Pons (tissue), 1 donor: ENCODE results near the gene SCPEP1.

Source experiments
- DNase-seq: peaks from one replicate; pipeline ENCODE4 v3.0.0-alpha.2; 2016; ENCODE audit warnings: low spot score

Gene SCPEP1

DNA sequence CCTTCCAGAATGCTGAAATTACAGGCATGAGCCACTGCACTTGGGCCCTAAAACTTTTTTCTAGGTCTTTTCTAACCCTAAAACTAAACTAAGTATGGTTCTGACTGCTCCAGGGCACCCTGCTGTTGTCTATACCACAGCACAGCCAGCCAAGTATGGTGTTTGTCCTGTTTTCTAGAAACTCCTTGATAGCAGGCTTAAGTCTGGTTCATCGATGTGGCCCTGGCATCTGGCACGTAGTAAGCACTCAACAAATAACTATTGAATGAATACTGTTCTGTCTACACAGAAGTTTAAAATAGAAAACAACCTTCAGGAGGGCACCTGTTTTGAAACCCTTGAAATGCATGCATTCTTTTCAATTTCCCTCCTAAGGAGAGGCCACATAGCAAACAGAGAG lies 62.6 kb downstream of the SCPEP1 start:
- DNase-seq = no peak

DNA sequence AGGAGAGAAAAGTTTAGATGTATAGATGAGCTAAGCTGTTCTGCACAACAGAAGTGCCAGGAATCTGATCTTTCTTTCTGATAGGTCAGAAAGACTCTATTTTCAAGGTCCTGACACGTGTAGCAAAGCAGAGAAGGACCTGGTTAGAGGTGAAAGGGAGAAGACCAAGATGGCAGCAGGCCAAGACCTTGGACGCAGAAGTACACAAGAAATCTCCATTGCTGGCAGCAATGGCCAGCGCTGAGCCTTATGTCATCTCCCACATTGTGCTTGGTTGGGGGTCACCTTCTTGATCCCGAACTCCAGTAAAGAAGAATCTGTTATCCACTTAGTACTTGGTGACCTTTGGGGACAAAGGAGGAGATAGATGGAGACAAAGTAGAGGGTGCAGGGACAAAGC lies 65.3 kb downstream of the SCPEP1 start:
- DNase-seq = no peak

DNA sequence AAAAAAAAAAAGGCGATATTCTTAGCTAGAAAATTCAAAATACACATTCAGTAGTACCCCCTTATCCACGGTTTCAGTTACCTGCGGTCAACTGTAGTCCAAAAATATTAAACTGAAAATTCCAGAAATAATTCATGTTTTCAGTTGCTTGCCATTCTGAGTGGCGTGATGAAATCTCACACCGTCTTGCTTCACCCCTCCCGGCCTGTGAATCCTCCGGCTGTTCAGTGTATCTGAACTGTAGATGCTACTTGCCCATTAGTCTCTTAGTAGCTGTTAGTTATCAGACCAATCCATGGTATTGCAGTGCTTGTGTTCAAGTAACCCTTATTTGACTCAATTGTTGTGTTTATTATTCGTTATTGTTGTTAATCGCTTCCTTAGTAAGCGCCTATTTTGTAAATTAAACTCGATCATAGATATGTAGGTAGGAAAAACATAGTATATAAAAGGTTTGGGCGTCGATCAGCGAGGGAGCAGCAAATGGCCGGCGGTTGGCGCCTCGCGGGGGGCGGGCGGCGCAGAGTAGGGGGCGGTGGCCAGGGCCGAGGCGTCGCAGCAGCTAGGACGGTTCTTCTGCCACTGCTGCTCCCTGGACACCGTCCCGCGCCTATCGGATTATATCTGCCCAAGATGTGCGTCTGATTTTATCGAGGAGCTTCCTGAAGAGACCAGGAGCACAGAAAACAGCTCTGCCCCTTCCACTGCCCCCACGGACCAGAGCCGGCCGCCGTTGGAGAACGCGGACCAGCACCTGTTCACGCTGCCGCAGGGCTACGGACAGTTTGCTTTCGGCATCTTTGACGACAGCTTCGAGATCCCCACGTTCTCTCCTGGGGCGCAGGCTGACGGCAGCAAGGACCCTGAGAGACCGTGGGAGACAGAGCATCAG lies 67.3 kb downstream of the SCPEP1 start:
- no peak for DNase-seq

DNA sequence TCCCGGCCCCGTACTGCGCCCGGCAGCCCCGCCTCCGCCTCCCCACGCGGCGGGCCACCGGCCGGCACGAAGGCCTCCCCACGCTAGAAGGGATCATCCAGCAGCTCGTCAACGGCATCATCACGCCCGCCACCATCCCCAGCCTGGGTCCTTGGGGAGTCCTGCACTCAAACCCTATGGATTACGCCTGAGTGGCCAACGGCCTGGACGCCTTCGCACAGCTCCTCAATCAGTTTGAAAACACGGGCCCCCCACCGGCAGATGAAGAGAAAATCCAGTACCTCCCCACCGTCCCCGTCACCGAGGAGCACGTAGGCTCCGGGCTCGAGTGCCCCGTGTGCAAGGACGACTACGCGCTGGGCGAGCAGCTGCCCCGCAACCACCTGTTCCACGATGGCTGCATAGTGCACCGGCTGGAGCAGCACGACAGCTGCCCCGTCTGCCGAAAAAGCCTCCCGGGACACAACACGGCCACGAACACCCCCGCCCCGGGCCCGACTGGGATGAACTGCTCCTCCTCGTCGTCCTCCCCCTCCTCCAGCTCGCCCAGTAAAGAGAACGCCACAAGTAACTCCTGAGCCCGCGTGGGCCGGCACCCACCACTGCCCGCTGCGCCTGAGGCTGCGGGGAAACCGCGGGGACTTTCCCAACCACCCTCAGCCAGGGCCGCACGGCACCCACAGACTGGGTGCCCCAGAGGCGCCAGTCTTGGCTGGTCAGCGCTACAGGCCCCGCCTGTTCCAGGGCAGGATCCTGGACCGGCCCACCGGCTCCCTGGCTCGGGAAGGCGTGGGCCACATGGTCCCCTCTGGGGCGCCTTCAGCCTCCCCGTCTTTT lies 68.2 kb downstream of the SCPEP1 start:
- DNase-seq = no peak

DNA sequence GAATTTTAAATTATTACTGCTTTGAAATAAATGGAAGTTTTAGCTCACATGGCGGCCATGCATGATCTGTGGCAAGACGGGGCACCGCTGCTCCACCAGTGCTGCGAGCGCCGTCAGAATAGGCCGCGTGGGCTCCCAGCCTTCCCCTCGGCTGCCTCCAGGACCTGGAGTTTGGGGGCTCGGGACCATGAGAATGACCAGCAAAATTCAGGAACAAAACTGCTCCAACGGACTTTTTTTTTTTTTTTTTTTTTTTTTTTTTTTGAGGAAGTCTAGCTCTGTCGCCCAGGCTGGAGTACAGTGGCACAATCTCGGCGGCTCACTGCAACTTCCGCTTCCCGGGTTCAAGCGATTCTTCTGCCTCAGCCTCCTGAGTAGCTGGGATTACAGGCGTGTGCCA lies 68.8 kb downstream of the SCPEP1 start:
- DNase-seq = no peak

DNA sequence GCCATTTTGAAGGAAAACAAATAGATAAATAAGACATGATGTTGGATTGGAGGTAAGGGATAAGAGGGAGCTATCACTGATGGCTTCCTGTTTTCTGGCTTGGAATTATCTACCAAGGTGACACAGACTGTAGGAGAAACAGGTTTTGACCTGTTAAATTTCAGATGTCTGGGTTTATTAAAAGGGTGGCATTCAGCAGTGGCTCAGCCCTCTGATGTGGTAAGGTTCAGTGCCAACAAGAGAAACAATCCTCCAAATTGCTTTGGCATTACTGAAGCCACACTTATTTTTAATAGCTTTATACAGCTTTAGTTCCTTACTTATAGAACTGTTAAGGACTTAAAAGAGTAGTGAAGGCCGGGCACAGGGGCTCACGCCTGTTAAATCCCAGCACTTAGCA lies 70.2 kb downstream of the SCPEP1 start:
- no peak for DNase-seq

DNA sequence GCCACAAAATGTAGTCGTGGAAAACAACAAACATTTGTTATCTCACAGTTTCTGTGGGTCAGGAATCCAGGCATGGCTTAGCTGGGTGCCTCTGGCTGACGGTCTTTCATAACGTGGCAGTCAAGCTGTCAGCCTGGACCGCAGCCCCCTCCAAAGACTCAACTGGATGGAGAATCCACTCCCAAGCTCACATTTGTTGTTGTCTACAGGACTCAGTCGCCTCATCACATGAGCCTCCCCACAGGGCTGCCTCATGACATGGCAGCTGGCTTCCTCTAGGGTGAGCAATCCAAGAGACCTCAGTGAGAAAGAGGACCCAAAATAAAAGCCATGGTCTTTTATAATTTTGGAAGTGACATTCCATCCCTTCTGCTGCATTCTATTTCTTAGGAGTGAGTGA lies 72.4 kb downstream of the SCPEP1 start:
- DNase-seq = no peak

DNA sequence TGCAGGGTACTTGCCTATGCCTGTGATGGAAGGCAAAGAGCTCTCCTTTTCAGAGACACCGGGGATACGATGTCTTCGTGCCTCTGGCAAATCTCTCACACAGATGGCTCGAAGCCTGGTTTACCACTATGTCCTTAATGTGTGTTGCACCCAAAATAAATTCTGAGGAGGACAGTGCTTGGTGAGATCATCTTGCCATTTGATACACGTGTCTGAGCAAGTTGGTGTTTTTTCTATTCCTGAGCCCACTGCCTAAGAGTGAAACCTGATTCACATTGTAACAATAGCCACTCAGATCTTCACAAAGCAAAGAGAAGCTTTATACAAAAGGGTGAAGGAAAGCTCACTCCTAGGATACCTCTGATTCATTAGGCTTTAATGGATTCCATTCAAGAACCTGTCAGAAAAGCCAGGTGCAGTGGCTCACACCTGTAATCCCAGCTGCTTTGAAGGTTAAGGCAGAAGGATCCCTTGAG lies 74.0 kb downstream of the SCPEP1 start:
- DNase-seq = no peak
